ENCODE measurements around the gene UQCRC1.

The UQCRC1 gene

DNA sequence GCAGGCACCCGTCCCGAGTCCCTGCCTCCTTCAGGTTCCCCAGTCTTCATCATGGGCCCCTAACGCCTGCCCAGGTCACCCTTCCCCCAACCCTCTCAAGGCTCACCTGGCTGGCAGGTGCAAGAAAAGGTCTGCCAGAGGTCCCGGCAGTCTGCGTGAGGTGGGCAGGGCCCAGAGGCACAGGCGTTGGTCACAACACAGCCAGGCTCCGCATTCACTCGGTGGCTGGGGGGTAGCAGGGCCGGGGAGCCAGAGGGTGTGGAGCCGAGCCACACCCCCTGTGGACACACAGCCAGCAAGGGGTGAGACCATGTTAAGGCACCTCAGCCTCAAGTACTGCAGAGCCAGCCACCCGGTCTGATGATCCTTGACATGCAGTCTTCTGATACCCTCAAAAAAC is 42.3 kb upstream of the UQCRC1 start:
- FAIRE-seq (no peak), DNase-seq (ENCODE audit: insufficient read length, low spot score) (no peak)

DNA sequence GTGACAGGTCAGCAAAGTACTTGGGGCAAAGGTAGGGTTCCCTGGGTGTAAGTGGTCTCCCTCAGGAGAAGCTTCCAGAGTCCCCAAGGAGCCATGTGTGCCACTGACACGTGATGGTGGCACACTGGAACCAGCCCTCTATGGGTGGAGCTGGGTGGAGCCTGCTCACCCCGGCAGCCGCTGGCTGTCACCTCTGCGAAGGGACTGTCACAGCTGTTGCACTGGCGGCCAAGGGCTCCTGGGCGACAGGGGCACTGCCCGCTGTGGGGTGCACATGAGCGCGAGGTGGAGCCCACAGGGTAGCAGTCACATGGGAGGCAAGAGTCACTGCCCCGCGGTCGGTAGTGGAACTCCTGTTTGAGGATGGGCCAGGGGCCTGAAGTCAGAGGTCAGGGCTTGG is 41.3 kb upstream of the UQCRC1 start:
- no peak for FAIRE-seq
- TF ChIP-seq, protein P1, sequence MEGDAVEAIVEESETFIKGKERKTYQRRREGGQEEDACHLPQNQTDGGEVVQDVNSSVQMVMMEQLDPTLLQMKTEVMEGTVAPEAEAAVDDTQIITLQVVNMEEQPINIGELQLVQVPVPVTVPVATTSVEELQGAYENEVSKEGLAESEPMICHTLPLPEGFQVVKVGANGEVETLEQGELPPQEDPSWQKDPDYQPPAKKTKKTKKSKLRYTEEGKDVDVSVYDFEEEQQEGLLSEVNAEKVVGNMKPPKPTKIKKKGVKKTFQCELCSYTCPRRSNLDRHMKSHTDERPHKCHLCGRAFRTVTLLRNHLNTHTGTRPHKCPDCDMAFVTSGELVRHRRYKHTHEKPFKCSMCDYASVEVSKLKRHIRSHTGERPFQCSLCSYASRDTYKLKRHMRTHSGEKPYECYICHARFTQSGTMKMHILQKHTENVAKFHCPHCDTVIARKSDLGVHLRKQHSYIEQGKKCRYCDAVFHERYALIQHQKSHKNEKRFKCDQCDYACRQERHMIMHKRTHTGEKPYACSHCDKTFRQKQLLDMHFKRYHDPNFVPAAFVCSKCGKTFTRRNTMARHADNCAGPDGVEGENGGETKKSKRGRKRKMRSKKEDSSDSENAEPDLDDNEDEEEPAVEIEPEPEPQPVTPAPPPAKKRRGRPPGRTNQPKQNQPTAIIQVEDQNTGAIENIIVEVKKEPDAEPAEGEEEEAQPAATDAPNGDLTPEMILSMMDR (IDR thresholded peaks at IDR 0.05; ENCODE audit: insufficient read depth, missing control alignments) = no peak
- DNase-seq (ENCODE audit: insufficient read length, low spot score) = no peak

More for the DNA sequence above, 42.3 kb upstream of the UQCRC1 start:
- TF ChIP-seq, protein P1 (IDR thresholded peaks at IDR 0.05; ENCODE audit: insufficient read depth, missing control alignments) = no peak

DNA sequence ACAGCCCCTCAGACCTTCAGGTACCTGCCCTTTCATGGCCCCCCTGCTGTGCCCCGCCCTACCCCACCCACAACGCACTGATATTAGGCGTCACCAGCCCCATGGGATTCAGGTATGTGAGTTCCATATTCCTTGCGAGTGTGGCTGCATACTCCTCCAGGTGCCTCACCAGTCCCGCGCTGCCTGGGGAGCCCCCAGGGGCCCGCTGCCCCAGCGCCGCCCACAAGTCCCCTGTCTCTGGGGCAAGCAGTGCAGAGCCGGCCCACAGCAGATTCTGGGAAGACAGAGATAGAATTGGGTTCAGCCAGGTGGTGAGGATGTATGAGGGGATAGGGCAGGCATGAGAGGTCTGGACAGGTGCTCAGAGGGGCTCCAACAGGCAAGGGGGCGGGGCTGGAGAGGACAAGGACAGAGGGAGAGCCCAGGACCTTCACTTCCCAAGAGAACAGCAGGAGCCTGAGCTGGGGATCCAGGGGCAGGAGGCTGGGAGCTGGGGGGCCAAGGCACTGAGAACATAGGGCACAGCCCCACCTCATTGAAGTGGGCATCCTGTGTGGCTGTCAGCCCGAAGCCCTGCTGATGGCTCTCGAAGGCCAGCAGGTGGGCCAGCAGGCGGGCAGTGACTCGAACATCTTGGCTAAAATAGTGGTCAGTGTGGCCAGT is 38.9 kb upstream of the UQCRC1 start:
- TF ChIP-seq, protein P1 (IDR thresholded peaks at IDR 0.05; ENCODE audit: insufficient read depth, missing control alignments) = no peak
- FAIRE-seq (no peak), DNase-seq (ENCODE audit: insufficient read length, low spot score) (no peak)

DNA sequence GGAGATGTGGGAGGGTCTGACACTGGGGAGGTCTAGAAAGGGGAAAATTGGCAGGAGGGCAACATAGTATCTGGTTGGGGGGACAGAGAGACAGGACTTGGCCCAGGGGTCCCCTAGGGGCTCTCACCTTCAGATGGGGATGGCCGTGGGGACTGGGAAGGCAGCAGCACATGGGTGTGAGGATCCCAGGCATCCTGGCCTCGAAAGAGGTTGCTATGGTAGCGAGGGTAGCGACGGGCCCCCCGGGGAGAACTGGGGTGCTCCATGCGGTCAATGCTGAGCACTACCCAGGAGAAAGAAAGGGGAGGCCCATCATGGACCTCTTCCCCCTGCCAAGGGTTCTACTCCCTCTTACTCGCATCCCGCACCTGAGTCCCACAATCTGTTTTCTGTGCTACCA is 38.3 kb upstream of the UQCRC1 start:
- TF ChIP-seq, protein P1 (IDR thresholded peaks at IDR 0.05; ENCODE audit: insufficient read depth, missing control alignments) = no peak
- DNase-seq (ENCODE audit: insufficient read length, low spot score) = no peak
- no peak for FAIRE-seq

DNA sequence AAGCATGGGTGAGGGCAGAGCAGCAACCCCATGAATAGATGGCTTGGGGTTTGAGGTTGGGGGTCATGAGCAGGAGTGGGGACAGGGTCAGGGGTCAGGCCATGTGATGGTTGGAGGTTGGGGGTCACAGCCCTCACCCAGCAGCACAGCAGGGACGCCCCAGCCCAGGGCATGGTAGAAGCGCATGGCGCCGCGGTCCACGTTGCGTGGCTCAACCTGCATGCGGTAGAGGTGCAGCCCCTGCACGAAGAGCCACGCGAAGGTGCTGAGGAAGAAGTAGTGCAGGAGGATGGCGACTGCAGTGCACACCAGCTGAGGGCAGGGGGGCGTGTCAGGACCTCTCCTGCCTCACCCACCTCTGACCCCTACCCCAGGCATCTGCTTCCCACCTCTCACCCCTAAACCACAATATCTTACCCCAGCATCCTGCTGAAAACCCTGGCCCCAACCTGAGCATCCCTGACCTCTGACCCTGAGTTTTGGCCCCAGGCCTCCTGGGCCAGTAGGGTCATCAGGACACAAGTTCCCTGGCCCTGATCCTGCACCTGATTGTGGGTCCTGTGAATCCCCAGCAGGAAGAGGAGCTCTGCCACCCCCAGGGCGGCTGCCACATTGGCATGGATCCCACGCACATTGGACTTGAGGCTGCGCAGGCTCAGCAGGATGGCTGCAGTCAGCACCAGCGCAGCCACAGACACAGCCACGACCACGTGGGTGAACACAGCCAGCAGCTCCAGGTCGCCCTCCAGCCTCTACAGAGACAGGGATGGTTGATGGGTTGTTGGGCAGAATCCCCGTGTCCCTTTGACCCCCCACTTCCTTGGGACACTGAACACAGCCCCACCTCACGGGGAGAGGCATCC is 35.7 kb upstream of the UQCRC1 start:
- no peak for FAIRE-seq
- TF ChIP-seq, protein P1 (IDR thresholded peaks at IDR 0.05; ENCODE audit: insufficient read depth, missing control alignments) = no peak
- no peak for DNase-seq (ENCODE audit: insufficient read length, low spot score)

DNA sequence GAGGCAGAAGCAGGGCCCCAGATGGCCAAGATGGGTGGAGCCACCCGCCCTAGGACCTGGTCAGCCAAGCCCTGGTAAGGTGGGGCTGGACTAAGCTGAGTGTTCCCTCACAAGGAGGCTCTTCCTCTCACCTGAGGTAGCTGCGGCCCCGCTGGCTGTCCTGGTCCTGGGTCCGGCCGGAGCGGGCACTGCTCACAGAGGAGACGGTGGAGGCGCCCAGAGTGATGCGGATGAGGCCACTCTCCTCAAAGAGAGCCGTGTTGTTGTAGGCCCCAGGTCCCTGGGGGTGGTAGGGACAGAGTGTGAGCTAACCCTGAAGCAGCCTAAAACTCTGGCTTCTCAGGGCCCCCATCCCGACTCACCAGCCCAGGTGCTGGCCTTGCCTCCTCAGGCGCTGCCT is 33.2 kb upstream of the UQCRC1 start:
- TF ChIP-seq, protein P1 (IDR thresholded peaks at IDR 0.05; ENCODE audit: insufficient read depth, missing control alignments) = no peak
- FAIRE-seq (no peak), DNase-seq (ENCODE audit: insufficient read length, low spot score) (no peak)

DNA sequence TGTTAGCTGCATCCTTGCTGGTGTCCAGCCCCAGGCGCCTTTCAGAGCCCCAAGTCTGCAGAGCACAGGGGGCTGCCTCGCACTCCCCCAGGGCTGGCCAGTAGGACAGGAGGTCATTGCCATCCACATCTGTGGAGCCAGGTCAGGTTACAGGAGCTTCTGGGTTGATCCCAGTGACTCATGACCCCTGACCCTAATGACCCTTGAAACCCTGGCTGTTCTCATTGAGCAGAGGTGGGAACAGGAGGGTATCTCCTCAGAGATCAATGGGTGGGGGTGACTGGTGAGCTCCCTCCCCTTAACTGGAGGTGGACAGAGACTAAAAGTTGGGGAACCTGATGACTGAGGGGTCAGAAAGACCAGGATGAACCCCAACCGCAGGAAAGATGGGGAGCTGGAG is 31.9 kb upstream of the UQCRC1 start:
- FAIRE-seq (no peak), DNase-seq (ENCODE audit: insufficient read length, low spot score) (no peak)
- TF ChIP-seq, protein P1 (IDR thresholded peaks at IDR 0.05; ENCODE audit: insufficient read depth, missing control alignments) = no peak

All from D721Med (cell line).